ENCODE data around the gene RAD51AP1. TPM values are rescaled to one million over a fixed set of nuclear protein-coding genes. Genes with fewer than 3 reads are reported as not detected.

Gene RAD51AP1
- total and polyA plus RNA-seq, 2 donors (not counting 1 experiment from before 2014, with no cell fraction given): 3.5 to 4.6 TPM

DNA sequence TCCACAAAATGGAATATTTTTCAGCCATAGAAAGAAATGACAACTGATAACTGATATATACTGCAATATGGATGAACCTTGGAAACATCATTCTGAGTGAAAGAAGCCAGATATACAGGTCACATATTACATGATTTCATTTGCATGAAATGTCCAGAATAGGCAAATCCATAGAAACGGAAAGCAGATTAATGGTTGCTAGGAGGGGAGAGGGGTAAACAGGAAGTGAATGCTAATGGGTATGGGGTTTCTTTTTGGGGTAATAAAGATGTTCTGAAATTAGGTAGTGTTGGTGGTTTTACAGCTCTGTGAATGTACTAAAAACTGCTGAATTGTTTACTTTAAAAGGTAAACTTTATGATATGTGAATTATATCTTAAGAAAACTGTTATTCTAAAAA lies 6.5 kb downstream of the RAD51AP1 start:
- H4K20me1 ChIP-seq (ENCODE audit: control insufficient read depth, insufficient read depth, low read length, poor library complexity, severe bottlenecking): no peaks in the 10 kb centered on the region
- Mint-ChIP-seq H3K27me3 (no peaks in the 10 kb centered on the region), H3K9me3 (ENCODE audit: insufficient read depth) (no peaks in the 10 kb centered on the region), H3K27ac (peak overlapping the region; percentile 2), H3K4me3 (no peak overlapping the region), H3K4me1 (peaks cover 12% of the 10 kb centered on the region)
- intact Hi-C loops (cut with micrococcal nuclease): no loop called here
- peaks cover 1% of the 10 kb centered on the region for H3K79me2 ChIP-seq (ENCODE audit: control insufficient read depth, insufficient read depth, low read length)
- no peak overlapping the region for H3K9ac ChIP-seq (ENCODE audit: low read length)
- DNase-seq (peak; percentile 15), ATAC-seq (ENCODE audit: low read depth) (no peak)
- TF ChIP-seq EZH2 (IDR thresholded peaks at IDR 0.05; ENCODE audit: borderline replicate concordance, insufficient read depth, low read depth, low read length, poor library complexity, severe bottlenecking): no peak
- TF ChIP-seq, protein P1, sequence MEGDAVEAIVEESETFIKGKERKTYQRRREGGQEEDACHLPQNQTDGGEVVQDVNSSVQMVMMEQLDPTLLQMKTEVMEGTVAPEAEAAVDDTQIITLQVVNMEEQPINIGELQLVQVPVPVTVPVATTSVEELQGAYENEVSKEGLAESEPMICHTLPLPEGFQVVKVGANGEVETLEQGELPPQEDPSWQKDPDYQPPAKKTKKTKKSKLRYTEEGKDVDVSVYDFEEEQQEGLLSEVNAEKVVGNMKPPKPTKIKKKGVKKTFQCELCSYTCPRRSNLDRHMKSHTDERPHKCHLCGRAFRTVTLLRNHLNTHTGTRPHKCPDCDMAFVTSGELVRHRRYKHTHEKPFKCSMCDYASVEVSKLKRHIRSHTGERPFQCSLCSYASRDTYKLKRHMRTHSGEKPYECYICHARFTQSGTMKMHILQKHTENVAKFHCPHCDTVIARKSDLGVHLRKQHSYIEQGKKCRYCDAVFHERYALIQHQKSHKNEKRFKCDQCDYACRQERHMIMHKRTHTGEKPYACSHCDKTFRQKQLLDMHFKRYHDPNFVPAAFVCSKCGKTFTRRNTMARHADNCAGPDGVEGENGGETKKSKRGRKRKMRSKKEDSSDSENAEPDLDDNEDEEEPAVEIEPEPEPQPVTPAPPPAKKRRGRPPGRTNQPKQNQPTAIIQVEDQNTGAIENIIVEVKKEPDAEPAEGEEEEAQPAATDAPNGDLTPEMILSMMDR (IDR thresholded peaks at IDR 0.05): no peak
- H3K4me1 ChIP-seq (ENCODE audit: control insufficient read depth in 2 of 2, insufficient read depth in 2 of 2, low read length in 2 of 2): no peaks in the 10 kb centered on the region
- no peaks in the 10 kb centered on the region for H3K27me3 ChIP-seq (replicated peaks in 1 of 4; ENCODE audit: control extremely low read depth in 1 of 4, control insufficient read depth in 3 of 4, insufficient read depth in 4 of 4, low read length in 3 of 4)
- POLR2A ChIA-PET: no interaction called here
- no peak overlapping the region for H2AFZ ChIP-seq (ENCODE audit: insufficient read depth, low read depth, low read length, poor library complexity, severe bottlenecking)
- peaks cover 0 to 2% of the 10 kb centered on the region in 2 experiments for H3K36me3 ChIP-seq (replicated peaks in 1 of 2; ENCODE audit: control extremely low read depth in 1 of 2, control insufficient read depth in 1 of 2, extremely low read depth in 1 of 2, insufficient read depth in 2 of 2, low read length in 1 of 2)
- H3K4me2 ChIP-seq (replicated peaks; ENCODE audit: low read depth, low read length, poor library complexity, severe bottlenecking): no peak overlapping the region
- no peak overlapping the region for H3K27ac ChIP-seq (ENCODE audit: low read length in 2 of 2)
- CTCF ChIA-PET: interaction anchor here (0.6 to 0.9 kb wide), 2 partner anchors 14 to 15 kb away, joined by 3 read pairs; no protein-coding TSS in a partner anchor
- no peaks in the 10 kb centered on the region for H3K9me3 ChIP-seq (ENCODE audit: control extremely low read depth in 1 of 3, control insufficient read depth in 2 of 3, insufficient read depth in 1 of 3, low read length in 2 of 3)
- WGBS (ENCODE audit: insufficient coverage): no CpG with 5 or more reads among the region's 1 CpG
- no peak overlapping the region for H3K4me3 ChIP-seq (ENCODE audit: control extremely low read depth in 1 of 5, extremely low read depth in 1 of 5, insufficient read depth in 1 of 5, low read depth in 2 of 5, low read length in 4 of 5)

DNA sequence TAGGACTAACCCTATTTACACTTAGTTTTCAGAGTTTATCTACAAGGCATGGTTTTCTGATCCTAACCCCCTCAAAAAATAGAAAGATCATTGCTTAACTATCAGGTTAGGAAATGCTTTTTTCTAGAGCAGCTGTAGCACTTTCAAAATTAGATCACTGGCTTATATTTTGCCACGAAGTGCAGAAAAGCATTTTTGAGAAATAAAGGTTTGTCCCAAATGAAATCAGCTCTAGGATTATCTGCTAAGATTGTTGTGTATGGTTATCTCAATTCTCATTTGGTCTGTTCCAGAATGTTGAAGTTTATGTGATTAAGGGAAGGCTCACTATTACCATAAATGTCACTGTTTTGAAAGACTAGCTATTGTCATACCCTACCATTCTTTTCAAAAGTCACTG lies 13.5 kb downstream of the RAD51AP1 start:
- no peak overlapping the region for H3K4me2 ChIP-seq (replicated peaks; ENCODE audit: low read depth, low read length, poor library complexity, severe bottlenecking)
- no peak overlapping the region for H3K4me3 ChIP-seq (ENCODE audit: control extremely low read depth in 1 of 5, extremely low read depth in 1 of 5, insufficient read depth in 1 of 5, low read depth in 2 of 5, low read length in 4 of 5)
- no peak overlapping the region for H3K4me3 Mint-ChIP-seq
- no peak overlapping the region for H3K27ac Mint-ChIP-seq
- no peaks in the 10 kb centered on the region for H3K9me3 ChIP-seq (ENCODE audit: control extremely low read depth in 1 of 3, control insufficient read depth in 2 of 3, insufficient read depth in 1 of 3, low read length in 2 of 3)
- WGBS (ENCODE audit: insufficient coverage): 100% methylated on average over 1 of the region's 1 CpG
- no peaks in the 10 kb centered on the region for H4K20me1 ChIP-seq (ENCODE audit: control insufficient read depth, insufficient read depth, low read length, poor library complexity, severe bottlenecking)
- H3K27ac ChIP-seq (ENCODE audit: low read length in 2 of 2): no peak overlapping the region
- H2AFZ ChIP-seq (ENCODE audit: insufficient read depth, low read depth, low read length, poor library complexity, severe bottlenecking): no peak overlapping the region
- no peak overlapping the region for H3K9ac ChIP-seq (ENCODE audit: low read length)
- H3K4me1 Mint-ChIP-seq: no peaks in the 10 kb centered on the region
- no peak for ATAC-seq (ENCODE audit: low read depth)
- TF ChIP-seq, protein P1 (IDR thresholded peaks at IDR 0.05): no peak
- TF ChIP-seq EZH2 (IDR thresholded peaks at IDR 0.05; ENCODE audit: borderline replicate concordance, insufficient read depth, low read depth, low read length, poor library complexity, severe bottlenecking): no peak
- ChIA-PET POLR2A (no interaction called here), CTCF (no interaction called here)
- no peaks in the 10 kb centered on the region for H3K4me1 ChIP-seq (ENCODE audit: control insufficient read depth in 2 of 2, insufficient read depth in 2 of 2, low read length in 2 of 2)
- H3K27me3 Mint-ChIP-seq: no peaks in the 10 kb centered on the region
- intact Hi-C loops (cut with micrococcal nuclease): no loop called here
- H3K9me3 Mint-ChIP-seq (ENCODE audit: insufficient read depth): no peaks in the 10 kb centered on the region
- DNase-seq: no peak
- H3K79me2 ChIP-seq (ENCODE audit: control insufficient read depth, insufficient read depth, low read length): no peaks in the 10 kb centered on the region
- H3K27me3 ChIP-seq (replicated peaks in 1 of 4; ENCODE audit: control extremely low read depth in 1 of 4, control insufficient read depth in 3 of 4, insufficient read depth in 4 of 4, low read length in 3 of 4): no peaks in the 10 kb centered on the region
- peaks cover 0 to 2% of the 10 kb centered on the region in 2 experiments for H3K36me3 ChIP-seq (replicated peaks in 1 of 2; ENCODE audit: control extremely low read depth in 1 of 2, control insufficient read depth in 1 of 2, extremely low read depth in 1 of 2, insufficient read depth in 2 of 2, low read length in 1 of 2)
